SU-DHL-6 (cell line): ENCODE results near the gene HOXA10.

Experiments used
- H2AFZ ChIP-seq: fragments of 200-600 bp; sonication (generic); 2 replicates; pipeline ENCODE4 v1.6.1; 2014; ENCODE audit warnings: low read depth, mild to moderate bottlenecking, moderate library complexity, mixed read lengths, antibody characterized with exemption, low read length; ENCODE audit not compliant: severe bottlenecking
- H3F3A ChIP-seq: fragments of 200-600 bp; shearing (Covaris generic); 2 replicates; pipeline ENCODE4 v1.6.0; 2016; ENCODE audit warnings: antibody characterized with exemption, mild to moderate bottlenecking; ENCODE audit not compliant: insufficient read depth
- H3K27ac ChIP-seq: fragments of 200-600 bp; sonication (generic); 2 replicates; pipeline ENCODE4 v1.5.1; 2016; ENCODE audit warnings: low read depth, mild to moderate bottlenecking, low read length, moderate library complexity, mixed read lengths
- H3K27me3 ChIP-seq: fragments of 200-600 bp; sonication (generic), shearing (Covaris generic); 2 replicates; pipeline ENCODE4 v1.6.0; 2014; ENCODE audit warnings: mild to moderate bottlenecking, low read length
- H3K36me3 ChIP-seq: fragments of 200-600 bp; sonication (generic); 2 replicates; pipeline ENCODE4 v1.6.1; 2014; ENCODE audit warnings: mild to moderate bottlenecking, low read length, mixed read lengths
- H3K4me2 ChIP-seq: fragments of 300-600, 200-600 bp; shearing (Covaris generic), sonication (generic); 2 replicates; pipeline ENCODE4 v1.6.0; 2014; ENCODE audit warnings: low read length, low read depth, mild to moderate bottlenecking; ENCODE audit not compliant: poor library complexity, severe bottlenecking
- H3K4me3 ChIP-seq: fragments of 200-600 bp; sonication (generic); 2 replicates; pipeline ENCODE4 v1.5.1; 2014; ENCODE audit warnings: antibody characterized with exemption, low read length, mild to moderate bottlenecking, mixed read lengths; ENCODE audit not compliant: insufficient read depth, poor library complexity, severe bottlenecking
- H3K79me2 ChIP-seq: fragments of 200-600 bp; sonication (generic); 2 replicates; pipeline ENCODE4 v1.6.1; 2014; ENCODE audit warnings: mild to moderate bottlenecking, low read length, moderate library complexity; ENCODE audit not compliant: insufficient read depth
- H3K9ac ChIP-seq: fragments of 200-600 bp; sonication (generic); 2 replicates; pipeline ENCODE4 v1.7.0; 2014; ENCODE audit warnings: mild to moderate bottlenecking, low read length
- H3K9me2 ChIP-seq: fragments of 200-600 bp; sonication (generic); replicated peaks from 2 replicates; pipeline ENCODE4 v1.6.1; 2014; ENCODE audit warnings: low read length; ENCODE audit not compliant: insufficient read depth
- H3K9me3 ChIP-seq: fragments of 200-600 bp; sonication (generic); 2 replicates; pipeline ENCODE4 v1.6.1; 2014; ENCODE audit warnings: low read length, mixed read lengths; ENCODE audit not compliant: insufficient read depth
- H4K20me1 ChIP-seq: fragments of 200-600 bp; sonication (generic); 2 replicates; pipeline ENCODE4 v1.6.1; 2014; ENCODE audit warnings: low read depth, mild to moderate bottlenecking, antibody characterized with exemption, low read length, moderate library complexity, mixed read lengths
- CTCF ChIP-seq: fragments of 200-600 bp; sonication (generic); IDR thresholded peaks from one replicate; pipeline ENCODE4 v1.5.1; 2017; ENCODE audit warnings: antibody characterized with exemption, mild to moderate bottlenecking, low read length, moderate library complexity; ENCODE audit not compliant: insufficient read depth, poor library complexity, severe bottlenecking
- EZH2phosphoT487 ChIP-seq: fragments of 200-600 bp; sonication (generic), shearing (Covaris generic); conservative IDR thresholded peaks from 2 replicates; pipeline ENCODE4 v1.6.1; 2018; ENCODE audit warnings: mild to moderate bottlenecking, antibody characterized with exemption, low read length, moderate library complexity, mixed read lengths

Gene HOXA10

GRCh38 chr7:27129729-27130539, 44.2 kb downstream of the HOXA10 start:
- TF ChIP-seq EZH2phosphoT487, result no peak
- TF ChIP-seq CTCF, result peak; percentile 58
- Histone ChIP-seq H3K9me2 (no peaks in the 10 kb centered on the region), H4K20me1 (no peaks in the 10 kb centered on the region), H3K27me3 (no peaks in the 10 kb centered on the region), H3K9ac (peak overlapping the region; percentile 84), H3K27ac (peak overlapping the region; percentile 86), H3K9me3 (no peaks in the 10 kb centered on the region), H3K4me3 (peak overlapping the region; percentile 82), H3K36me3 (no peaks in the 10 kb centered on the region), H3K79me2 (no peaks in the 10 kb centered on the region), H3K4me2 (peak overlapping the region; percentile 65), H2AFZ (peak overlapping the region; percentile 74), H3F3A (peaks cover 7% of the 10 kb centered on the region; the same call in 1 of the 2 replicates)

GRCh38 chr7:27128776-27129728, 45.1 kb downstream of the HOXA10 start:
- Histone ChIP-seq H4K20me1 (no peaks in the 10 kb centered on the region), H3K9me2 (no peaks in the 10 kb centered on the region), H3K79me2 (no peaks in the 10 kb centered on the region), H3K36me3 (no peaks in the 10 kb centered on the region), H3K27ac (no peak overlapping the region), H3K4me3 (peak overlapping the region; percentile 82), H3K9me3 (no peaks in the 10 kb centered on the region), H3K4me2 (peak overlapping the region; percentile 65), H3K27me3 (no peaks in the 10 kb centered on the region), H3K9ac (peak overlapping the region; percentile 84), H2AFZ (peak overlapping the region; percentile 74), H3F3A (peaks cover 7% of the 10 kb centered on the region; the same call in 1 of the 2 replicates)
- no peak for TF ChIP-seq EZH2phosphoT487
- TF ChIP-seq CTCF, result no peak

GRCh38 chr7:27128034-27128433, 46.1 kb downstream of the HOXA10 start:
- H3K79me2 ChIP-seq, result no peaks in the 10 kb centered on the region
- H3K4me3 ChIP-seq, result no peak overlapping the region
- no peak overlapping the region for H3K9ac ChIP-seq
- H3K27ac ChIP-seq, result no peak overlapping the region
- no peaks in the 10 kb centered on the region for H4K20me1 ChIP-seq
- no peaks in the 10 kb centered on the region for H3K9me2 ChIP-seq
- no peaks in the 10 kb centered on the region for H3K36me3 ChIP-seq
- peaks cover 7% of the 10 kb centered on the region; the same call in 1 of the 2 replicates for H3F3A ChIP-seq
- no peak overlapping the region for H2AFZ ChIP-seq
- H3K4me2 ChIP-seq, result no peak overlapping the region
- no peaks in the 10 kb centered on the region for H3K9me3 ChIP-seq
- no peaks in the 10 kb centered on the region for H3K27me3 ChIP-seq
- TF ChIP-seq EZH2phosphoT487 (no peak), CTCF (no peak)
